HG02610 (cell line): ENCODE results near the gene ALG9.
"Not testable (repeated sequence)": the region's sequence is repeated elsewhere in the genome, so short reads cannot be mapped to it uniquely, and the experiment has no call there.

Source experiments
- ATAC-seq: cut with Tn5 transposase; IDR thresholded peaks from one replicate; pipeline ENCODE4 v1.9.1; 2021; ENCODE audit warnings: mild to moderate bottlenecking, moderate library complexity; ENCODE audit not compliant: unreplicated experiment

The ALG9 gene

DNA sequence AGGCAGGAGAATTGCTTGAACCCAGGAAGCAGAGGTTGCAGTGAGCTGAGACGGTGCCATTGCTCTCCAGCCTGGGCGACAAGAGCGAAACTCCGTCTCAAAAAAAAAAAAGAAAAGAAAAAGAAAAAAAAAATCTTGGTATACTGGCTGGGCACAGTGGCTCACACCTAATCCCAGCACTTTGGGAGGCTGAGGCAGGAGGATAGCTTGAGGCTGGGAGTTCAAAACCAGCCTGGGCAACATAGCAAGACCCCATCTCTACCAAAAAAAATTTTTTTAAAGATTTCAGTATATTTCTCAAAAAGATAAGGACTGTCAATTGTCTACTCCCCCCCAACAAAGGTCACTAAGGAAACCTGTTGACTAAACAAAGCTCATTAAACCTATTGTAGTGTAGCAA lies 13.7 kb upstream of the ALG9 start:
- not testable (repeated sequence) for ATAC-seq

DNA sequence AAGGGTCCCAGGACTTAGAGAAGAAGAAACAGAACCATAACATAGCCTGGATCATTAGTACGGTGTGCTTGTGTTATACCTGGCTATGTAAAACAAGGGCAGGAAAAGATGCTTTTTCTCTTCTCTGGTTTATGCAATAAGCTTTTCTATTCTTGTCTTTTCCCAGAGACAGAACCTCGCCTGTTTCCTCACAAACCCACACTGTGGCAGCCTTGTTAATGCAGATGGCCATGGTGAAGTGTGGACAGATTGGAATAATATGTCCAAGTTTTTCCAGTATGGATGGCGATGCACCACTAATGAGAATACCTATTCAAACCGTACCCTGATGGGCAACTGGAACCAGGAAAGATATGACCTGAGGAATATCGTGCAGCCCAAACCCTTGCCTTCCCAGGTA lies 10.8 kb upstream of the ALG9 start:
- ATAC-seq, result no peak

DNA sequence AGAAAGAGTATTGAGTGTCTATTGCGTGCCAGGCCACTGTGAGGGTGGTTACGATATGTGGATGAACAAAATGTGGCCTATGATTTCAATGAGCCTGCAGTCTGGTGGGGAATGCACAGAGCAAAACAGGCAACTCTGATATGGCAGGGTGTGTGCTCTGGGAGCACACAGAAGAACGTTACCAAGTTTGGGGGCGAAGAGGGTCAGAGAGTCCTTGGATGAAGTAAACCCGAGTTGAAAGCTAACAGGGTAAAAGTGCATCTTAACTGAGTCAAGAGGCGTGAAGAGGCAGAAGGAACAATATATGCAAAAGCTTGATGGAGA lies 8.2 kb upstream of the ALG9 start:
- no peak for ATAC-seq

DNA sequence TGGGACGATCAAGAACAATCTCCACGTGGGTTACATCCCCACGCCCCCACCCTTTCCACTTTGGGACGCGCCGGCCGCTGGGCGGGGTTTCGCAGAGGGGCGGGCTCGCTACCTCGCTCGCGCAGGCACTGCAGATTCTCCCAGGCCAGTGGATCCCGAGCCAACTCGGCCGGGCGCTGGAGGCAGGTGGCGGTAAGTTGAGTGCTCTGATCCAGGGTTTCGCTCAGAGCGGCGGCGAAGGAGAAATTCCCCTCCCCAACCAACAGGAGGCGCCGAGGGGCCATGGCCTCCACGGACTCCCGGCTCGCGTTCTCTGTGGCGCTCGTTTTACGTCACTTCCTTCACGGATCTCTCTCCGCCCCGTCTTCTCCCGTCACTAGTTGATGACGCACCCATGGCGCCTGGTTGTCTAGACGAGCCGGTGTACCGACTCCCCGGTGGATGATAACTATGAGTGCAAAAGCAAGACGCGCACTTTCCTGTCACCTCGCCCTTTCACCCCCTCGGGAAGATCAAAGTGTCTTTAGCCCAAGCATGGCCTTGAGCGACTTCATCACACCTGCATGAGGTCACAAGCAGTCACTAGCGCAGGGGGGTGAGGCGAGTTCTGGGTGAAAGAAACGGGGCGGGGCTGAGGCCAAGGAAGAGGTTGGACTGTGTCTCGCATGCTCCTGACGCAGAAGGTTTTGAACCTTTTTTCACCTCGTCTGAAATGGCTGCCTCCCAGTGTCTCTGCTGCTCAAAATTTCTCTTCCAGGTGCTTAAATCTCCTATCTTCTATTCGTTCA lies 7.7 kb upstream of the ALG9 start, which contains the start of the genes CFAP68 and FDXACB1:
CFAP68 (plus strand) TSS at position 693 of the 788 bp plus-strand sequence; CDS start at position 713, 20 bp downstream.
FDXACB1 (minus strand) TSS at position 317 of the 788 bp plus-strand sequence; CDS start at position 284, 33 bp downstream.
- peak; percentile 90 for ATAC-seq

DNA sequence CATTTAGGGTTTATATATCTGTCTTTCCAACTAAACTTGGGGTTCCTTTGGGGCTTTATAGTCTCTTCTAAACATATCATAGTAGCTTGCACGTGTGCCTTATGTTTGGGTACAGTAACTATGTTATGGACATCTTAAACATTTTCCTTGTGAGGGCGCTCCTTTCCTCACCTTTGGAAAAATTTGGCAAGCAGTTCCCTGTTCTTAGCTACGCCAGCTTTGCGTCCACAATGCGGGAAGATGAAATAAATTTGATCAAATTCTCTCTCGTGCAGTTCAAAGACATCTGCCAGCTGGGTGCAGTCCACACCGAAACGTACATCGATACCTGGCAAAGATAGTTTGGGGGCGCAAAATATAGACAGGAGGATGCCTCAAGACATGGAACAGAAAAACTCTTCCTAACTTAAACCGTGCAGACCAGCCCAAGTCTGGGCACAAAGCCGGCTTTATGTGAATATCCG lies 7.0 kb upstream of the ALG9 start:
- ATAC-seq, result peak; percentile 2

DNA sequence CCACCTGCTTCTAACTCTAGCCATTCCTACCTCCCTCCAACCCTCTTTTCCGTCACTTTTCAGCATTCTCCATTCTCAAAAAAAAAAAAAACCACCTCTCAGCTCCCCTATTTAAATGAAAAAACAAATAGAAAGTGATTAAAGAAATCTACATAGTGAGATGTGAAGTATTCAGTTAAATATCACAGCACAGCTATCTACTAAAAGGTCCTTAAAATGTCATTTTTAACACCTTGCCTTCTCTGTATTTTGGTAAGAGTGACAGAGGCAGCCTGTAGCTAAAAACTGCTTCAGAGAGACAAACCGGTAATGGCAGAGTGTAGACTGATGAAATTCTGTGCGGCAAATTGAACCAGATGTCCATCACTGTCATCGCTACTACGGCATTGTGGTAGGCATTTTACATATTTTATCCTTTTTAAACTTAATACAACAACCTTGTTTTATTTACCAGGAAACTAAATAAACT lies 346 bp upstream of the ALG9 start:
- no peak for ATAC-seq

DNA sequence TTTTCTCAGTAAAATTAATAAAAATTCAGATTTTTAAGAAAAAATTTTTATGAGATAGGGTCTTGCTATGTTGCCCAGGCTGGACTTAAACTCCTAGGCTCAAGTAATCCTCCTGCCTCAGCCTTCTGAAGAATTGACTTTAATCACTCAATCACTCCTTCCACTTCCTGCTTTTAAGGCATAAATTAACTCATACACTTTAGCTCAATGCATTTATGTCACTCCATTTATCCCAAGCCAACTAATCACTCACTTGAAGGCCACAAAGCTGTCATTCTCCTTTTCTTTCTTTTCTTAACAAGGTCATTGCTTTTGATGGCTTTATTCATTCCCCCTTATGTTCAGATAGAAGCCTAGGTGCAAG lies 877 bp downstream of the ALG9 start:
- peak; percentile 24 for ATAC-seq

DNA sequence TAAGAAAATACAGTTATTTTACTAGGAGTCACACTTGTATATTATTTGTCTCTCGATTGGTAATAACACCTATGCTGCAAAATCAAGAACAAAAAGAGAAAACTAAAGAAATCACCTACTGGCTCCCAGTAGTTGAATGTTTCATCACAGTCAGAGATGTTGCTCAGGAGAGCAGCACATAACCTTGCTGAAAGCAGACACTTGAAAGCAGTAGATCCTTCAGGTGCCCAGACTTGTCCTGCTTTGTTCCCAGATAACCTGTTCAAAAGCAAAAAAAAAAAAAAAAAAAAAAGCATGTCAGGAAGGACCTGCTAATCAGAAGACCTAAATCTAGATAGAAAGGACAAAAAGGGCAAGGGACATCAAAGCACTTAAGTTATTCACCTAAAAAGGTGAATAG lies 1.3 kb downstream of the ALG9 start:
- no peak for ATAC-seq

DNA sequence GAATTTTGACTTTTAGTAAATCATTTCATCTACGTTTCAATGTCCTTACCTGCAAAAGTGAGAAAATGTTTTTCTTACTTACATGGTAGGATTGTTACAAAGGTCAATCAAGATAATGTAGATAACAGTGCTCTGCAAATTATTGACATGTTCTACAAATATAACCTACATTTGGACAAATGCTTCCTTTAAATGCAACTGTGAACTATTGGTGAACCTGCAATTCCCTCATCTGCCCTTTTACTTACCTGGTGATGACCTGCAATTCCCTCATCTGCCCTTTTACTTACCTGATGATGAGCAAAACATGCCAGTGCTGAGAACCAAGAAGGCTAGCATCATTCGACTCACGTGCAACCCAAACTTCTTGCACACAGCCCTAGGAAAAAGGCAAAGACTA lies 11.1 kb downstream of the ALG9 start:
- no peak for ATAC-seq

DNA sequence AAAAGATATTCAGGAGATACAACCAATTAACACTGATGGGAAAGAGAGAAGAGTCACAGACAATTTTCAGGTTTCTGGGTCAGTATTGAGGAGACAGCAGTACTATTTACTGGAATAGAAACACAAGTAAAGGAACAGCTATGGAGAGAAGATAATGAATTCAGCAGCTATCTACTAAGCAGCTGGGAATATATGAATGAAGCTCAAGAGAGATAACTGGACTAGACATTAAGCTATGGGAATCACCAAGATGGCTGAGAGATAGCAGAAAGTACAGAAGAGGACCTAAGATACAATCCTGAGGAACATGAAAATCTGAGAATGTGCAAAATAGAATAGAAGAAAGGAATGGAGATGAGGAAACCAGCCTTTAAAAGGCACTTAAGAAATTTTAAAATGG lies 15.9 kb downstream of the ALG9 start:
- ATAC-seq, result no peak

DNA sequence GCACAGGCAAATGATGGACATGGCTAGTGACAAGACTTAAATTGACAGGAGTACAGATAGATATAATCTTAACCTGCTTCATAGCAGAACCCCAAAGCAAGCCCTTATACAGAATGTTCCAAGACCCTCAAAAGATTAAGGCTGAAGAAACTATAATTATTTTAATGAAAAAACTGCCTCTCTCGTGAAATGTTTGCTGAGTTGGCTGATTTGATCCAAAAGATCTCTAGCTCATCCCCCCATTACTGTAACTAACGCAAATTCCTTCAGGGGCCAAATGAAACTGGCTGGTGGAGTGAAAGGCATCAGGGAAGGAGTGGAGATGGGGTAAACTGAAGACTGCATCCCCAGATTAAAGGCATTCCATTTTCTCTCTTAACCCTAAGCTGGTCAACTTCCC lies 19.3 kb downstream of the ALG9 start:
- no peak for ATAC-seq

DNA sequence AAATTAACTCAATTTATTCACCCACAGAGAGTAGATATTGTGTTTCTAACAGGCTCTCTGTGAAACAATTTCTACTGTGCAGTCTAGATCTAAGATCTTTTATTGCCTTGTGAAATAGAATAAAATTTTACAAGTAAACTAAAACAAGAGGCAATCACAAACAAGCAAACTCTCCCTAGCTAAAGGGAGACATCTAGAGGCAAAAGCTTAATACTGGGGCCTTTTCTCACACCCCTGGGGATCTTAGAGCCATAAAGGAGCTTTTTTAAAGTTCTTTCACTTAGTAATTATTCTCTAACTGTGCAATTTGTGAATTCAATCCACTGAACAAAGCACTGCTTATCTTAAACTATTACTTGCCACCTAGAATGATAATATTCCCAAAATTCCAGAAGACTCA lies 19.7 kb downstream of the ALG9 start:
- ATAC-seq, result no peak

DNA sequence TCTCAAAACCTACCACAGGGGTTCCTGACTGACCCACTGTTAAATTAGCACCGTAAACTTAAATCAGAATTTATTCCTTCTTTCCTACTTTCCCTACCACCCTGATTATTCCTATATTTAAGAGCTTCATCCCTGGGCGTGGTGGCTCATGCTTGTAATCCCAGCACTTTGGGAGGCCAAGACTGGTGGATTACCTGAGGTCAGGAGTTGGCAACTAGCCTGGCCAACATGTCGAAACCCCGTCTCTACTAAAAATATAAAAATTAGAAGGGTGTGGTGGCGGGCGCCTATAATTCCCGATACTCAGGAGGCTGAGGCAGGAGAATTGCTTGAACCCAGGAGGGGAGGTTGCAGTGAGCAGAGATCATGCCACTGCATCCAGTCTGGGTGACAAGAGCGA lies 20.3 kb downstream of the ALG9 start:
- no peak for ATAC-seq

DNA sequence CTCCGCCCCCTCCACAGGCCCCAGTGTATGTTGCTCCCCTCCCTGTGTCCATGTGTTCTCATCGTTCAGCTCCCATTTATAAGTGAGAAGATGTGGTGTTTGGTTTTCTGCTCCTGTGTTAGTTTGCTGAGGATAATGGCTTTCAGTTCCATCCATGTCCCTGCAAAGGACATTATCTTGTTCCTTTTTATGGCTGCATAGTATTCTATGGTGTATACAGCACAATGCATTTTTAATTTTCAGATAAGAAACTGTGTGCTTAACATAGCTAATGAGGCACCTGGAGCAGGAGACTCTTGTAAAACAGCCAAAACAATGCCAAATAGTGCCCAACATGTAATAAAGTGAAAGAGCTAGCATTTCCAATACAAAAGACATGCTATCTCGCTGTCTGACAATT lies 21.8 kb downstream of the ALG9 start:
- ATAC-seq, result no peak

DNA sequence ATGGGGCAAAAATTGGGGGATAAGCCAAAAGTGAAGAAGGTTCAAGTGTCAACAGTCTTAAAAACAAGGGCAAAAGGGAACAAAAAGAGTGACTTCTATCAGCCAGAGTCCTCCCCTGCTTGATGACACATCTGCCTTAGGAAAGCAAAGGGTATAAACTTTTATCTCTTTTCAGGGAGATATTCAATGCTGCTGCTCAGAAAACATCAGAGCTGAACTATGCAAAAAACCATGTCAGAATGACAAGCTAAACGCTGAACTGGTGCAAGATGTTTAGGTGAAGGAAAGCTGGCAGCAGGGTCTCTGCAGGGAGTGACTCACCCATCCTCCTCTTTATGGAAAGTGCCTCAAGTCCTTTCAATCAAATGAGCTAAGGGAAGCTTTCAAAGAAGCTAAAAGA lies 24.7 kb downstream of the ALG9 start:
- no peak for ATAC-seq

DNA sequence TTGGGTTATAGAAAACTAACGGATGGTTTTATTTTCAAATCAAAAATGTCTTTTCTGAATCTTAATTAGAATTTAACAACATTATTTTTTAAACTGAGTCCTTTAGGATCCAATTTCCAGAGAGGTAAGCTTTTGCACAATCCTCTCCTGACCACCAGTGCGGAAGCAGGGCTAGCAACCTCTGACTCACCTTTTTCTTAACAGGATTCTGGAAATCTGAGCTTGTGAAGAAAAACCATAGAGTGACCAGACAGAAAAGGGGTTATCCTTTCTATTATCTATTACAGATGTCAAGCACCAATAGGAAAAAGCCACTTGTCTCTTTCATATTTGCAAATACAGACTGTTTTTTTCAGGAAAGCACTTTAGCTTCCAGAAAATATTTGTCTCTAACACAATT lies 25.3 kb downstream of the ALG9 start:
- ATAC-seq, result no peak

DNA sequence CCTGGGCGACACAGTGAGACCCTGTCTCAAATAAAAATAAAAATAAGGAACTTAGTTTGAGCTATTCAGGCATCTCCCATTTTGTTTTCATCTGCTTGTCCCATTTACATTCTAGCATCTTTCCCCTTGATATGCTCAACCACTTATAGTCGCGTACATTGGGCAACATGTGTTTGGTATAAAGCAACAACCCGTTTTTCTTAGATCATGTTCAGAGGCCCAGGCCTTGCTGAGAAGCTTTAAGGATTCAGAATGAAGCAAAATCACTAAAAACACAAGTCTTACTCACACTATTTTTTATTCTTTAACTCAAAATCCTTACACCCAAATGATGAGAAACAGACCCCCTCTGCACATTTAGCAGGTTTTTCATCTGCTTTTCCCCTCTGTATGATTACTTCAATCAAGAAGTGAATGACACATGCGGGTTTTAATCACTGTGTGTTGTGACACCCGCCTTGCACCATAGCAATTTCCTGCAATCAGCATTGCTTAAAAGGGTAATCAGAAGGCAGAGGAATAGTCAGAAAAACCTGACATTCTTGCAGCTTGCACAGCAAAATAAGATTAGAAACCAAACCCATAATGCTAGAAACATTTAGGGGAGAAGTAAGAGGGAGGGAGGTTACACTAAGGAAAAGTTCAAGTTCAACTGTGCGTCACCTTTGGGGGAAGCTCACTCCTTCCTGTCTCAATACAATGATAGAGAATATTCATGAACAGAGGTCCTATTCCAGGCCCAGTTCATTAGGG lies 25.9 kb downstream of the ALG9 start:
- ATAC-seq, result no peak

DNA sequence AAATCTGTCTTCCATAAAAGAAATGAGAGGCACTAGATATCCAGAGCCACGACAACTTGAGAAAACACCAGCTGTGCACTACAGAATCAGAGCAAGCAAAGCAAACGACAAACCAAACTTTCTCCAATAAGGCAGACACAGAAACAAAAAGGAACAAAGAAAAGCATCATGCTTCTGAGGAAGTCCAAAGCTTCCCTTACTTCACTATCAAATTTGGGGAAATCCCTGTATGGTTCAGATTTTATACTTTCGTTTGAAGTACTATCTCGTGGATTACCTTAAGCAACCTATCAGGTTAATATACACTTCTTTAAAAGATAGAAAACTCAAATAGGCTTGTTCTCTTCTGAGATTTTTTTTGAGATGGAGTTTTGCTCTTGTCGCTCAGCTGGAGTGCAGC lies 27.7 kb downstream of the ALG9 start:
- ATAC-seq, result no peak

DNA sequence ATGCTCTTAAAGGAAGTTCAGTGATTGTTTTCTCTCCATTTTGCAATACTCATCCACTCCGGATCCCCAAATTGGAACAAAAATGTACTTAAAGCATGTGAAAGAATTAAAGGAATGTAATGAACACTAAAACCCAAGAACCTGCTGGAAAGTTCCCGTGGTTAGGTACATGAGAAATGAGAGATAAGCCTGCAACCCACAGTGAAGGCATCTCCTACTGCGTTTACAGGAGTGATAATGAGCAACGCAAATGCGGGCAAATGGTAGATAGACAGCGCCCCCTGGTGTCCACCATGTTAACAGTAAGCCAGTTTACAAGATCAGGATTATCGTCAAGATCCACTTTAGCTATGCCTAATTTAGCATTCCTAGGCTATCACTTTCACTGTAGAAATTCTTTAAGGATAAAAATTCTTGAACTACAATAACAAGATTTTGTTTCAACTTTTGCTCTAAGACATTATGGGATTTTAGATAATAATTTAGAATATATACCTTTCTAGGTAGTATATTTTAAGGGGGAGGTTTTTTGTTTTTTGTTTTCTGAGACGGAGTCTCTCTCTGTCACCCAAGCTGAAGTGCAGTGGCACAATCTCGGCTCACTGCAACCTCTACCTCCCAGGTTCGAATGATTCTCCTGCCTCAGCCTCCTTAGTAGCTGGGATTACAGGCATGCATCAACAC lies 29.9 kb downstream of the ALG9 start:
- peak; percentile 46 for ATAC-seq

DNA sequence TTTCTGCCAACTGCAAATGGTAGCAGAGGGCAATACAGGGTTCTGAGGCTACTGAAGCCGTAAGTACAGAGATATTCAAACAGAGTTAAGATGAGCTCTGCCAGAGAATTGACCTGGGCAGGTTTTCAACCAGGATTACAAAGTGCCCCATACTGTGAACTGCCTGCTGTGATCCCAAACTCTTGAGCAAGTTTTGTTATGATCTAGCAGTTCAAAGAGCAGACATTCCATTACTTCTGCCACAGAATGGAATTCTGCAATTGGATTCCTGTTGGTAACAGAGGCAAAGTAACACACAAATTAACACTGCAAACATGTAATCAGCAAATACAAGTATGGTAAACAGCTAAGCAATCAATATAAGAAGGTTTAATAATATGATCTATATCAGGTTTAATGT lies 31.2 kb downstream of the ALG9 start:
- no peak for ATAC-seq

DNA sequence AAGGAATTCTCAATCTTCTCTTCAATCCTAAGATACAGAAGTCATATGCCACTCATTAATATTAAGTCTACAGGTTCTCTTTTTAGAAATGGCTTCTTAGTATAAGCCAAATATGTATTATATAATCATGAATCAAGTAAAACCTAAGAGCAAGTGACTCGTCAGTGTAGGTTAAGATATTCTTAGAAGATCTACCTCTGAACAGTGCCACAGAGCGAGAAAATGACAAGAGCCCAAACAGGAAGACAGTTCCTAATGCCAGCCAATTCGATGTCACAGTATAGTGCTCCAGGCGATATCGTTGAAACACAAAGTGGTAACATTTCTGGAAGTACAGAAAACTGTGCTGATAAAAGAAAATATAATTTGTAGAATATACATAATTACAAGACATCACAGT lies 33.3 kb downstream of the ALG9 start:
- no peak for ATAC-seq
